Stimulated activated naive CD8-positive, alpha-beta T cell treated with anti-CD3 and anti-CD28 coated beads, Interleukin-15, amount 100 ng/mL, for 72 hours (primary cell): ENCODE data around the gene TTC33.
"Not testable (repeated sequence)": the region's sequence is repeated elsewhere in the genome, so short reads cannot be mapped to it uniquely, and the experiment has no call there.

ENCODE experiments used
- ATAC-seq: fragments of 150-1000 bp; cut with Tn5 transposase; 2 replicates; pipeline ENCODE4 v1.10.0; 2021; ENCODE audit warnings: mild to moderate bottlenecking, moderate library complexity
- DNase-seq, 2 donors: peaks; one replicate each; pipeline ENCODE4 v3.0.0; 2021 to 2022
- H3K27ac Mint-ChIP-seq, 2 donors: one replicate each; pipeline ENCODE4 v1.8.0; 2022; ENCODE audit warnings: mild to moderate bottlenecking in 2 of 2, mixed read lengths in 2 of 2, moderate library complexity in 2 of 2
- H3K27me3 Mint-ChIP-seq: one replicate; pipeline ENCODE4 v1.8.0; 2022; ENCODE audit warnings: mixed read lengths
- H3K4me1 Mint-ChIP-seq: one replicate; pipeline ENCODE4 v1.8.0; 2022; ENCODE audit warnings: mild to moderate bottlenecking, mixed read lengths
- H3K4me3 Mint-ChIP-seq, 2 donors: one replicate each; pipeline ENCODE4 v1.8.0; 2022; ENCODE audit warnings: mild to moderate bottlenecking in 2 of 2, mixed read lengths in 2 of 2, moderate library complexity in 1 of 2
- H3K9me3 Mint-ChIP-seq, 2 donors: one replicate each; pipeline ENCODE4 v1.8.0; 2022; ENCODE audit warnings: mixed read lengths in 2 of 2

Gene TTC33

GRCh38 chr5:40575921-40576320 is 179.8 kb downstream of the TTC33 start:
- no peaks in the 10 kb centered on the region for H3K27me3 Mint-ChIP-seq
- DNase-seq (no peak), ATAC-seq (no peak)
- H3K27ac Mint-ChIP-seq: no peak overlapping the region
- peaks cover 38% of the 10 kb centered on the region for H3K4me1 Mint-ChIP-seq
- H3K9me3 Mint-ChIP-seq: peaks cover 4 to 7% of the 10 kb centered on the region in 2 donors
- no peak overlapping the region for H3K4me3 Mint-ChIP-seq

GRCh38 chr5:40575411-40575810 is 180.3 kb downstream of the TTC33 start:
- Mint-ChIP-seq H3K9me3 (peaks cover 6 to 8% of the 10 kb centered on the region in 2 donors), H3K27me3 (no peaks in the 10 kb centered on the region), H3K27ac (no peak overlapping the region), H3K4me1 (peaks cover 36% of the 10 kb centered on the region), H3K4me3 (no peak overlapping the region)
- ATAC-seq (no peak), DNase-seq (no peak)

GRCh38 chr5:40572937-40573336 is 182.8 kb downstream of the TTC33 start:
- DNase-seq: no peak
- no peak for ATAC-seq
- H3K9me3 Mint-ChIP-seq: peaks cover 6 to 8% of the 10 kb centered on the region in 2 donors
- no peak overlapping the region for H3K27ac Mint-ChIP-seq
- H3K4me3 Mint-ChIP-seq: no peak overlapping the region
- H3K4me1 Mint-ChIP-seq: peaks cover 20% of the 10 kb centered on the region
- no peaks in the 10 kb centered on the region for H3K27me3 Mint-ChIP-seq

GRCh38 chr5:40572391-40572790 is 183.4 kb downstream of the TTC33 start:
- no peak overlapping the region for H3K27ac Mint-ChIP-seq
- DNase-seq: no peak
- no peaks in the 10 kb centered on the region for H3K27me3 Mint-ChIP-seq
- peaks cover 6 to 8% of the 10 kb centered on the region in 2 donors for H3K9me3 Mint-ChIP-seq
- ATAC-seq: no peak
- no peak overlapping the region for H3K4me3 Mint-ChIP-seq
- H3K4me1 Mint-ChIP-seq: peaks cover 16% of the 10 kb centered on the region

GRCh38 chr5:40571729-40572128 is 184.0 kb downstream of the TTC33 start:
- Mint-ChIP-seq H3K27me3 (no peaks in the 10 kb centered on the region), H3K27ac (no peak overlapping the region), H3K9me3 (peaks cover 6 to 8% of the 10 kb centered on the region in 2 donors), H3K4me3 (no peak overlapping the region), H3K4me1 (peaks cover 16% of the 10 kb centered on the region)
- no peak for DNase-seq
- no peak for ATAC-seq

GRCh38 chr5:40570408-40571129 is 185.2 kb downstream of the TTC33 start:
- Mint-ChIP-seq H3K27ac (no peak overlapping the region), H3K4me1 (peaks cover 16% of the 10 kb centered on the region), H3K27me3 (no peaks in the 10 kb centered on the region), H3K9me3 (peaks cover 12 to 16% of the 10 kb centered on the region in 2 donors), H3K4me3 (no peak overlapping the region)
- ATAC-seq (peak; percentile 74), DNase-seq (no peak)

GRCh38 chr5:40569546-40570270 is 186.1 kb downstream of the TTC33 start:
- ATAC-seq: no peak
- Mint-ChIP-seq H3K27me3 (no peaks in the 10 kb centered on the region), H3K27ac (no peak overlapping the region), H3K4me1 (peaks cover 16% of the 10 kb centered on the region), H3K4me3 (no peak overlapping the region), H3K9me3 (peaks cover 12 to 23% of the 10 kb centered on the region in 2 donors)
- no peak for DNase-seq

GRCh38 chr5:40568548-40568947 is 187.2 kb downstream of the TTC33 start:
- H3K9me3 Mint-ChIP-seq: peaks cover 21 to 26% of the 10 kb centered on the region in 2 donors
- no peaks in the 10 kb centered on the region for H3K27me3 Mint-ChIP-seq
- no peak overlapping the region for H3K27ac Mint-ChIP-seq
- ATAC-seq (no peak), DNase-seq (no peak)
- H3K4me3 Mint-ChIP-seq: no peak overlapping the region
- peaks cover 16% of the 10 kb centered on the region for H3K4me1 Mint-ChIP-seq

- not testable (repeated sequence) for H3K4me3 Mint-ChIP-seq, H3K4me1 Mint-ChIP-seq, ATAC-seq, H3K27ac Mint-ChIP-seq, H3K27me3 Mint-ChIP-seq, DNase-seq
- peaks cover 25 to 26% of the 10 kb centered on the region in 2 donors for H3K9me3 Mint-ChIP-seq
Observed at GRCh38 chr5:40563173-40563572, 192.6 kb downstream of the TTC33 start.

GRCh38 chr5:40560474-40561110 is 195.2 kb downstream of the TTC33 start:
- DNase-seq (no peak), ATAC-seq (no peak)
- no peak overlapping the region for H3K27ac Mint-ChIP-seq
- peaks cover 15% of the 10 kb centered on the region for H3K4me1 Mint-ChIP-seq
- H3K4me3 Mint-ChIP-seq: no peak overlapping the region
- H3K27me3 Mint-ChIP-seq: no peaks in the 10 kb centered on the region
- H3K9me3 Mint-ChIP-seq: peaks cover 19% of the 10 kb centered on the region in 2 donors

GRCh38 chr5:40559306-40559705 is 196.5 kb downstream of the TTC33 start:
- Mint-ChIP-seq H3K9me3 (peaks cover 9 to 15% of the 10 kb centered on the region in 2 donors), H3K4me3 (no peak overlapping the region), H3K27ac (no peak overlapping the region), H3K4me1 (peaks cover 19% of the 10 kb centered on the region), H3K27me3 (no peaks in the 10 kb centered on the region)
- ATAC-seq: no peak
- DNase-seq: no peak

- H3K27ac Mint-ChIP-seq: no peak overlapping the region
- H3K4me3 Mint-ChIP-seq: no peak overlapping the region
- H3K27me3 Mint-ChIP-seq: no peaks in the 10 kb centered on the region
- ATAC-seq: no peak
- peaks cover 28% of the 10 kb centered on the region for H3K4me1 Mint-ChIP-seq
- peaks cover 5 to 9% of the 10 kb centered on the region in 2 donors for H3K9me3 Mint-ChIP-seq
- no peak for DNase-seq
Observed at GRCh38 chr5:40557501-40557900, 198.3 kb downstream of the TTC33 start.

GRCh38 chr5:40556811-40557210 is 198.9 kb downstream of the TTC33 start:
- ATAC-seq: no peak
- Mint-ChIP-seq H3K9me3 (peaks cover 5 to 9% of the 10 kb centered on the region in 2 donors), H3K4me1 (peaks cover 28% of the 10 kb centered on the region), H3K27ac (no peak overlapping the region), H3K4me3 (no peak overlapping the region), H3K27me3 (no peaks in the 10 kb centered on the region)
- DNase-seq: no peak

GRCh38 chr5:40555886-40556285 is 199.9 kb downstream of the TTC33 start:
- Mint-ChIP-seq H3K27me3 (no peaks in the 10 kb centered on the region), H3K4me1 (peaks cover 24% of the 10 kb centered on the region), H3K9me3 (peaks cover 3 to 5% of the 10 kb centered on the region in 2 donors), H3K27ac (no peak overlapping the region), H3K4me3 (no peak overlapping the region)
- ATAC-seq: no peak
- no peak for DNase-seq

GRCh38 chr5:40554813-40555212 is 200.9 kb downstream of the TTC33 start:
- H3K9me3 Mint-ChIP-seq: no peaks in the 10 kb centered on the region
- H3K4me1 Mint-ChIP-seq: peaks cover 19% of the 10 kb centered on the region
- ATAC-seq: no peak
- DNase-seq: no peak
- no peaks in the 10 kb centered on the region for H3K27me3 Mint-ChIP-seq
- no peak overlapping the region for H3K27ac Mint-ChIP-seq
- H3K4me3 Mint-ChIP-seq: no peak overlapping the region

- no peak overlapping the region for H3K4me3 Mint-ChIP-seq
- H3K27ac Mint-ChIP-seq: no peak overlapping the region
- no peaks in the 10 kb centered on the region for H3K27me3 Mint-ChIP-seq
- peaks cover 19% of the 10 kb centered on the region for H3K4me1 Mint-ChIP-seq
- H3K9me3 Mint-ChIP-seq: no peaks in the 10 kb centered on the region
- no peak for ATAC-seq
- DNase-seq: no peak
Observed at GRCh38 chr5:40554054-40554453, 201.7 kb downstream of the TTC33 start.
